GM12878 (cell line): ENCODE data around the gene ERCC2. TPM values are rescaled to one million over a fixed set of nuclear protein-coding genes. Genes with fewer than 3 reads are reported as not detected.

Experiments used
- ATAC-seq: fragments of 200-7000 bp; cut with Tn5 transposase; 3 replicates; pipeline ENCODE4 v1.9.1; 2020; ENCODE audit warnings: mild to moderate bottlenecking, moderate library complexity
- BruUV-seq: library from RNA; stranded (reverse); fragments of 400-500 nt; replicated peaks from 2 replicates; lab custom pipeline; 2021; lab: Mats Ljungman, UMichigan
- CTCF ChIA-PET: fragments of 300-600 bp; sonication (Branson Sonifier 250); formaldehyde crosslinking; extraction: SDS; loops from one replicate; lab custom pipeline; 2021; ENCODE audit warnings: inconsistent platforms; lab: Yijun Ruan, JAX
- POLR2A ChIA-PET: fragments of 350-600 bp; formaldehyde crosslinking; extraction: SDS; loops from one replicate; lab custom pipeline; 2021; ENCODE audit warnings: inconsistent platforms; lab: Charles Lee
- RAD21 ChIA-PET: fragments of 300-600 bp; sonication (Branson Sonifier 250); formaldehyde crosslinking; loops from one replicate; lab custom pipeline; 2023; ENCODE audit warnings: antibody characterized with exemption; ENCODE audit not compliant: unreplicated experiment; lab: Charles Lee
- SMC1A ChIA-PET: fragments of 300-600 bp; sonication (Branson Sonifier 250); formaldehyde crosslinking; loops from one replicate; lab custom pipeline; 2023; ENCODE audit not compliant: unreplicated experiment, uncharacterized antibody; lab: Charles Lee
- DNase-seq: peaks from one replicate; pipeline ENCODE4 v3.0.0-alpha.2; 2011; ENCODE audit warnings: low read depth, low spot score
- FAIRE-seq: peaks from 3 replicates; lab custom pipeline; 2011; peaks lifted over from hg19 to GRCh38; lab: Jason Lieb, UNC
- H2AFZ ChIP-seq: 2 replicates; pipeline ENCODE4 v1.6.0; 2011; ENCODE audit warnings: low read depth, low read length, control low read depth; ENCODE audit not compliant: control insufficient read depth
- H3K27ac ChIP-seq: 2 replicates; pipeline ENCODE4 v1.5.1; 2011; ENCODE audit warnings: control low read depth; ENCODE audit not compliant: control insufficient read depth, insufficient read depth
- H3K27me3 ChIP-seq, 2 experiments: replicated peaks in 1 of 2; 2 replicates each; pipeline versions ENCODE4 v1.6.0 to v1.6.1; 2011; ENCODE audit warnings: low read length in 1 of 2; ENCODE audit not compliant: control insufficient read depth in 2 of 2, insufficient read depth in 2 of 2
- H3K36me3 ChIP-seq, 2 experiments: 2 replicates each; pipeline ENCODE4 v1.5.1; 2011; ENCODE audit warnings: low read length in 1 of 2; ENCODE audit not compliant: control insufficient read depth in 2 of 2, insufficient read depth in 2 of 2
- H3K4me1 ChIP-seq: 2 replicates; pipeline ENCODE4 v1.6.1; 2011; ENCODE audit warnings: mild to moderate bottlenecking, low read length, moderate library complexity, mixed read lengths; ENCODE audit not compliant: control insufficient read depth, insufficient read depth
- H3K4me2 ChIP-seq: 2 replicates; pipeline ENCODE4 v1.6.0; 2011; ENCODE audit warnings: control low read depth; ENCODE audit not compliant: control insufficient read depth, insufficient read depth
- H3K4me3 ChIP-seq: fragments of 200-600 bp; sonication (generic); 2 replicates; pipeline ENCODE4 v1.5.1; 2016
- H3K79me2 ChIP-seq: 2 replicates; pipeline ENCODE4 v1.6.0; 2011; ENCODE audit warnings: low read length; ENCODE audit not compliant: control insufficient read depth, insufficient read depth
- H3K9ac ChIP-seq: 2 replicates; pipeline ENCODE4 v1.8.0; 2011; ENCODE audit warnings: low read length, control low read depth, mixed read lengths; ENCODE audit not compliant: control insufficient read depth, insufficient read depth
- H3K9me3 ChIP-seq: replicated peaks from 3 replicates; pipeline ENCODE4 v1.5.1; 2011; ENCODE audit warnings: mild to moderate bottlenecking, low read length; ENCODE audit not compliant: control insufficient read depth, insufficient read depth
- H4K20me1 ChIP-seq: 2 replicates; pipeline ENCODE4 v1.6.0; 2011; ENCODE audit not compliant: control insufficient read depth, insufficient read depth
- HDGF ChIP-seq: fragments of 450-650 bp; IDR thresholded peaks from 2 replicates; pipeline ENCODE4 v1.6.1; 2016; ENCODE audit warnings: antibody characterized with exemption
- KDM1A ChIP-seq: fragments of 200-600 bp; sonication (generic); IDR thresholded peaks from 2 replicates; pipeline ENCODE4 v1.6.1; 2016; ENCODE audit warnings: borderline replicate concordance
- ZNF217 ChIP-seq: fragments of 450-650 bp; IDR thresholded peaks from 2 replicates; pipeline ENCODE4 v1.6.1; 2017; ENCODE audit warnings: antibody characterized with exemption, mild to moderate bottlenecking
- WGBS: methylation state at CpG from one replicate; pipeline ENCODE4 v1.1.6; 2016; ENCODE audit warnings: low lambda C conversion rate; ENCODE audit not compliant: insufficient replicate concordance, insufficient coverage; ENCODE audit errors: missing lambda C conversion rate; 5-methylcytosine and 5-hydroxymethylcytosine counted together
- in situ Hi-C: fragments of 300-500 bp; cut with MboI; formaldehyde crosslinking; loops from 9 replicates; pipeline ENCODE4 v1.14.3; 2018; ENCODE audit warnings: mixed read lengths
- intact Hi-C: fragments of 100-400 bp; cut with micrococcal nuclease; formaldehyde crosslinking; loops from one replicate; pipeline ENCODE4 v1.14.2; 2022; ENCODE audit not compliant: unreplicated experiment
- polyA plus RNA-seq, 11 experiments: library from polyadenylated mRNA; depleted of rRNA in 4 of 11; unstranded in 6 of 11; stranded (reverse) in 5 of 11; fragments of >200 nt; fragmentation: Nextera tagmentation in 4 of 11; fragmentation: Illumina TruSeq in 1 of 11; extraction: Ambion mirVana in 4 of 11; extraction: Trizol in 1 of 11; gene quantifications; 1 replicate in 1 of 11; 2 replicates in 10 of 11; pipeline versions ENCODE4 v1.2.1 to v1.2.3, GENCODE V29; 2011 to 2016; ENCODE audit warnings: inconsistent platforms in 2 of 11, missing spikeins in 2 of 11, low read depth in 1 of 11
- total RNA-seq, 4 experiments: library from RNA; depleted of rRNA in 3 of 4; stranded (reverse); fragments of >200 nt in 3 of 4; fragmentation: Illumina TruSeq in 1 of 4; extraction: Trizol in 1 of 4; gene quantifications; 2 replicates each; pipeline versions ENCODE4 v1.2.1 to v1.2.3, GENCODE V29; 2013 to 2021
- TF ChIP-seq, protein P1 (sequence below): fragments of 450-650 bp; IDR thresholded peaks from 2 replicates; pipeline ENCODE4 v1.6.1; 2017; ENCODE audit warnings: mild to moderate bottlenecking
- TF ChIP-seq, protein P2 (sequence below), 3 experiments: IDR thresholded peaks in 2 of 3; conservative IDR thresholded peaks in 1 of 3; 2 replicates each; pipeline ENCODE4 v1.5.1; 2011; ENCODE audit warnings: low read depth in 3 of 3, low read length in 3 of 3, mild to moderate bottlenecking in 3 of 3, control low read depth in 2 of 3, moderate library complexity in 2 of 3, inconsistent platforms in 1 of 3, mixed read lengths in 1 of 3; ENCODE audit not compliant: control insufficient read depth in 2 of 3, insufficient read depth in 1 of 3; ENCODE audit errors: extremely low read depth in 1 of 3

Gene ERCC2
- total and polyA plus RNA-seq, 10 of the 15 experiments (the other 5 are each of a cell fraction or from before 2014, with no cell fraction given): 1.3 to 40.1 (median 15.6) TPM

DNA sequence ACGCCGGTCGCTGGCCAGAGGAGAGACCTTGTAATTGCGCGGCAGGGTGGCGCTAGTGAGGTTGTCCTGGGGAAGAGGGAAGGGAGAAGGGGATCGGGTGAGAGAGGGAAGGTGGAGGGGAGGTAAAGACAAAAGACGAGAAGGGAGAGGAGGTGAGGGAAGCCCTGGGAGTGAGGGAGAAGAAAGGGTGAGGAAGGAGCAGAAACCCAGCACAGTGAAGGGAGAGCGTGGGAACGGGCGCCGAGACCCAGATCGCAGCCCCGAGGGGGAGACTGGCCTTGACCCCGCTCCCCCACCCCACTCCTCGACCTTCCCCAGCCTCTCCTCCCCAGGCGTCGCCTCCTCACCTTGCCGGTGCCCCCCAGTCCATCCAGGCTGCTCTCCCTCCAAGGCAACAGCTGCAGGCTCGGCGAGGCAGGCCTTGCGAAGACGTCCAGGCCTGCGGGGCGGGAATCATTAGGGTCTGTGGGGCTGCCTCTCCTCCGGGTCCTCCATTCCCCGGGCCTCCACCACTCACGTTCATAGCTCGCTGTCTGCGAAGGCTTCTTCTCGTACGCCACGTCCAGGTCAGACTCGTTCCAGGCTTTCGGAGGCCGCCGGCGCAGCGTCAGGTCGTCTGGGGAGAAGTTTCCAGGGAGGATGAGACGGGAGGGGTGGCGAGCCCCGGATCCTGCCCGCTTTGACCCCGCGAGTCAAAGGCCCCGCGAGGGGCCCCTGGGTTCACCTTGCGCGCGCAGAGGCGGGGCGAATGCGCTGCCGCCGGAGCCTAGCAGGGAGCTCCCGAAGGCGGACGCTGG lies 25.6 kb upstream of the ERCC2 start:
- DNase-seq: no peak
- Histone ChIP-seq H3K9me3 (no peaks in the 10 kb centered on the region), H3K4me1 (no peaks in the 10 kb centered on the region), H3K4me2 (no peak overlapping the region), H3K27ac (no peak overlapping the region), H3K36me3 (no peaks in the 10 kb centered on the region), H3K9ac (no peak overlapping the region), H3K4me3 (no peak overlapping the region), H4K20me1 (no peaks in the 10 kb centered on the region), H3K79me2 (no peaks in the 10 kb centered on the region), H3K27me3 (no peaks in the 10 kb centered on the region), H2AFZ (no peak overlapping the region)
- FAIRE-seq: no peak
- ChIA-PET RAD21 (no interaction called here), SMC1A (no interaction called here), CTCF (no interaction called here), POLR2A (interaction anchor here (0.7 kb wide), 1 partner anchor 307 kb away, joined by 4 read pairs; no protein-coding TSS in a partner anchor)
- in situ Hi-C loops: no loop called here
- TF ChIP-seq, protein P1, sequence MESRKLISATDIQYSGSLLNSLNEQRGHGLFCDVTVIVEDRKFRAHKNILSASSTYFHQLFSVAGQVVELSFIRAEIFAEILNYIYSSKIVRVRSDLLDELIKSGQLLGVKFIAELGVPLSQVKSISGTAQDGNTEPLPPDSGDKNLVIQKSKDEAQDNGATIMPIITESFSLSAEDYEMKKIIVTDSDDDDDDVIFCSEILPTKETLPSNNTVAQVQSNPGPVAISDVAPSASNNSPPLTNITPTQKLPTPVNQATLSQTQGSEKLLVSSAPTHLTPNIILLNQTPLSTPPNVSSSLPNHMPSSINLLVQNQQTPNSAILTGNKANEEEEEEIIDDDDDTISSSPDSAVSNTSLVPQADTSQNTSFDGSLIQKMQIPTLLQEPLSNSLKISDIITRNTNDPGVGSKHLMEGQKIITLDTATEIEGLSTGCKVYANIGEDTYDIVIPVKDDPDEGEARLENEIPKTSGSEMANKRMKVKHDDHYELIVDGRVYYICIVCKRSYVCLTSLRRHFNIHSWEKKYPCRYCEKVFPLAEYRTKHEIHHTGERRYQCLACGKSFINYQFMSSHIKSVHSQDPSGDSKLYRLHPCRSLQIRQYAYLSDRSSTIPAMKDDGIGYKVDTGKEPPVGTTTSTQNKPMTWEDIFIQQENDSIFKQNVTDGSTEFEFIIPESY: no peak
- TF ChIP-seq, protein P2, sequence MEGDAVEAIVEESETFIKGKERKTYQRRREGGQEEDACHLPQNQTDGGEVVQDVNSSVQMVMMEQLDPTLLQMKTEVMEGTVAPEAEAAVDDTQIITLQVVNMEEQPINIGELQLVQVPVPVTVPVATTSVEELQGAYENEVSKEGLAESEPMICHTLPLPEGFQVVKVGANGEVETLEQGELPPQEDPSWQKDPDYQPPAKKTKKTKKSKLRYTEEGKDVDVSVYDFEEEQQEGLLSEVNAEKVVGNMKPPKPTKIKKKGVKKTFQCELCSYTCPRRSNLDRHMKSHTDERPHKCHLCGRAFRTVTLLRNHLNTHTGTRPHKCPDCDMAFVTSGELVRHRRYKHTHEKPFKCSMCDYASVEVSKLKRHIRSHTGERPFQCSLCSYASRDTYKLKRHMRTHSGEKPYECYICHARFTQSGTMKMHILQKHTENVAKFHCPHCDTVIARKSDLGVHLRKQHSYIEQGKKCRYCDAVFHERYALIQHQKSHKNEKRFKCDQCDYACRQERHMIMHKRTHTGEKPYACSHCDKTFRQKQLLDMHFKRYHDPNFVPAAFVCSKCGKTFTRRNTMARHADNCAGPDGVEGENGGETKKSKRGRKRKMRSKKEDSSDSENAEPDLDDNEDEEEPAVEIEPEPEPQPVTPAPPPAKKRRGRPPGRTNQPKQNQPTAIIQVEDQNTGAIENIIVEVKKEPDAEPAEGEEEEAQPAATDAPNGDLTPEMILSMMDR (IDR thresholded peaks at IDR 0.05 in 2 of 3, conservative IDR thresholded peaks at IDR 0.05 in 1 of 3; ENCODE audit: control insufficient read depth in 2 of 3, extremely low read depth in 1 of 3, insufficient read depth in 1 of 3, low read depth in 3 of 3, low read length in 3 of 3): 0 out of 6 replicates have a peak, but pooled peaks of 1 of the 3 experiments have one; percentile 8
- TF ChIP-seq ZNF217: no peak
- no peak for TF ChIP-seq KDM1A
- TF ChIP-seq HDGF: no peak
- intact Hi-C loops: no loop called here
- BruUV-seq: no TSS peak
- no peak for ATAC-seq
- 60% methylated on average over 36 of the region's 59 CpGs for WGBS
